Measurements from ENCODE around the gene PXDC1.

DNA sequence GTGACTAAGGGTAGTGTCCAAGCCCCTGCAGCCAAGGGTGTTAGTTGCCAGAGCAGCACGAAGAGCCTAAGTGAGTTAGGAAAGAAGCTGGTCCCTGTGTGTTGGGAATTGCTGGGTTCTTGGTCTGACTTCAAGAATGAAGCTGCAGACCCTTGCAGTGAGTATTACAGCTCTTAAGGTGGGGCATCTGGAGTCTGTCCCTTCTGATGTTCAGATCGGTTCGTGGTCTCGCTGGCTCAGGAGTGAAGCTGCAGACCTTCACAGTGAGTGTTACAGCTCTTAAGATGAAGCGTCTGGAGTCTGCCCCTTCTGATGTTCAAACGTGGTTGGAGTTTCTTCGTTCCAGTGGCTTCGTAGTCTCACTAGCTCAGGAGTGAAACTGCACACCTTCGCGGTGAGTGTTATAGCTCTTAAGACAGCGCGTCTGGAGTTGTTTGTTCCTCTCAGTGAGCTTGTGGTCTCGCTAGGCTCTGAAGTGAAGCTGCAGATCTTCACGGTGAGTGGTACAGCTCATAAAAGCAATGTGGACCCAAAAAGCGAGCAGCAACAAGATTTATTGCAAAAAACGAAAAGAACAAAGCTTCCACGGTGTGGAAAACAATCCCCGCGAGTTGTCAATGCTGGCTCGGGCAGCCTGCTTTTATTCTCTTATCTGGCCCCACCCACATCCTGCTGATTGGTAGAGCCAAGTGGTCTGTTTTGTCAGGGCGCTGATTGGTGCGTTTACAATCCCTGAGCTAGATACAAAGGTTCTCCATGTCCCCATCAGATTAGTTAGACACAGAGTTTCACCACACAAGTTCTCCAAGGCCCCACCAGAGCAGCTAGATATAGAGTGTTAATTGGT, 31.8 kb downstream of the PXDC1 start:
- TF ChIP-seq, protein P1, sequence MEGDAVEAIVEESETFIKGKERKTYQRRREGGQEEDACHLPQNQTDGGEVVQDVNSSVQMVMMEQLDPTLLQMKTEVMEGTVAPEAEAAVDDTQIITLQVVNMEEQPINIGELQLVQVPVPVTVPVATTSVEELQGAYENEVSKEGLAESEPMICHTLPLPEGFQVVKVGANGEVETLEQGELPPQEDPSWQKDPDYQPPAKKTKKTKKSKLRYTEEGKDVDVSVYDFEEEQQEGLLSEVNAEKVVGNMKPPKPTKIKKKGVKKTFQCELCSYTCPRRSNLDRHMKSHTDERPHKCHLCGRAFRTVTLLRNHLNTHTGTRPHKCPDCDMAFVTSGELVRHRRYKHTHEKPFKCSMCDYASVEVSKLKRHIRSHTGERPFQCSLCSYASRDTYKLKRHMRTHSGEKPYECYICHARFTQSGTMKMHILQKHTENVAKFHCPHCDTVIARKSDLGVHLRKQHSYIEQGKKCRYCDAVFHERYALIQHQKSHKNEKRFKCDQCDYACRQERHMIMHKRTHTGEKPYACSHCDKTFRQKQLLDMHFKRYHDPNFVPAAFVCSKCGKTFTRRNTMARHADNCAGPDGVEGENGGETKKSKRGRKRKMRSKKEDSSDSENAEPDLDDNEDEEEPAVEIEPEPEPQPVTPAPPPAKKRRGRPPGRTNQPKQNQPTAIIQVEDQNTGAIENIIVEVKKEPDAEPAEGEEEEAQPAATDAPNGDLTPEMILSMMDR (IDR thresholded peaks at IDR 0.05): no peak
- TF ChIP-seq POLR2A (IDR thresholded peaks at IDR 0.05): no peak

Data from lower leg skin (tissue), 3 donors.